Neural cell (in vitro differentiated cells): Measurements from ENCODE around the gene RPL27. TPM values are rescaled to one million over a fixed set of nuclear protein-coding genes. Genes with fewer than 3 reads are reported as not detected.

Source experiments
- H2AFZ ChIP-seq: fragments of 200-600, 300-800 bp; sonication (generic), shearing (Covaris generic); 2 replicates; pipeline ENCODE4 v1.6.0; 2014; ENCODE audit warnings: low read depth, mild to moderate bottlenecking, antibody characterized with exemption, low read length, moderate library complexity
- H3F3A ChIP-seq: fragments of 200-600 bp; shearing (Covaris generic); 2 replicates; pipeline ENCODE4 v1.6.1; 2016; ENCODE audit warnings: mild to moderate bottlenecking, moderate library complexity, mixed read lengths, antibody characterized with exemption, low read length; ENCODE audit not compliant: insufficient read depth, poor library complexity, severe bottlenecking
- H3K27ac ChIP-seq: fragments of 200-600, 300-800 bp; sonication (generic), shearing (Covaris generic); 2 replicates; pipeline ENCODE4 v1.5.1; 2014; ENCODE audit warnings: mild to moderate bottlenecking, low read length, moderate library complexity
- H3K27me3 ChIP-seq: fragments of 300-800, 200-600 bp; sonication (generic), shearing (Covaris generic); 2 replicates; pipeline ENCODE4 v1.6.0; 2014; ENCODE audit warnings: mild to moderate bottlenecking, low read depth, low read length, moderate library complexity; ENCODE audit not compliant: insufficient read depth
- H3K36me3 ChIP-seq: fragments of 300-800, 200-600 bp; sonication (generic), shearing (Covaris generic); 2 replicates; pipeline ENCODE4 v1.5.1; 2014; ENCODE audit warnings: mild to moderate bottlenecking, antibody characterized with exemption, low read length, moderate library complexity; ENCODE audit not compliant: insufficient read depth
- H3K4me2 ChIP-seq: fragments of 300-800, 200-600 bp; sonication (generic), shearing (Covaris generic); 2 replicates; pipeline ENCODE4 v1.6.0; 2014; ENCODE audit warnings: mild to moderate bottlenecking, low read length
- H3K4me3 ChIP-seq: fragments of 300-800, 200-600 bp; sonication (generic), shearing (Covaris generic); 2 replicates; pipeline ENCODE4 v1.5.1; 2014; ENCODE audit warnings: mild to moderate bottlenecking, low read length, moderate library complexity
- H3K79me2 ChIP-seq: fragments of 200-600 bp; shearing (Covaris generic); replicated peaks from 2 replicates; pipeline ENCODE4 v1.6.0; 2014; ENCODE audit warnings: mild to moderate bottlenecking, low read length, moderate library complexity; ENCODE audit not compliant: insufficient read depth
- H3K9ac ChIP-seq: fragments of 300-800, 200-600 bp; sonication (generic), shearing (Covaris generic); 2 replicates; pipeline ENCODE4 v1.6.1; 2016; ENCODE audit warnings: mild to moderate bottlenecking, low read length, mixed read lengths
- H3K9me2 ChIP-seq: fragments of 200-600 bp; shearing (Covaris generic); 2 replicates; pipeline ENCODE4 v1.6.1; 2016; ENCODE audit warnings: mild to moderate bottlenecking, low read length, mixed read lengths; ENCODE audit not compliant: insufficient read depth
- H3K9me3 ChIP-seq: fragments of 200-600, 300-800 bp; sonication (generic), shearing (Covaris generic); 2 replicates; pipeline ENCODE4 v1.6.1; 2016; ENCODE audit warnings: mild to moderate bottlenecking, mixed run types, low read length, moderate library complexity, mixed read lengths
- H4K20me1 ChIP-seq: fragments of 200-600 bp; shearing (Covaris generic); 2 replicates; pipeline ENCODE4 v1.6.1; 2016; ENCODE audit warnings: mild to moderate bottlenecking, mixed run types; ENCODE audit not compliant: insufficient read depth
- EP300 ChIP-seq: fragments of 450-650 bp; conservative IDR thresholded peaks from 2 replicates; pipeline ENCODE4 v1.6.1; 2014; ENCODE audit warnings: antibody characterized with exemption, mild to moderate bottlenecking, moderate library complexity; ENCODE audit not compliant: poor library complexity, severe bottlenecking
- EZH2 ChIP-seq: fragments of 200-600, 300-800 bp; shearing (Covaris generic), sonication (generic); IDR thresholded peaks from 2 replicates; pipeline ENCODE4 v1.6.1; 2014; ENCODE audit warnings: antibody characterized with exemption, low read length, borderline replicate concordance, mild to moderate bottlenecking; ENCODE audit not compliant: insufficient read depth, poor library complexity, severe bottlenecking
- MXI1 ChIP-seq: fragments of 450-650 bp; conservative IDR thresholded peaks from 2 replicates; pipeline ENCODE4 v1.6.1; 2014; ENCODE audit warnings: antibody characterized with exemption, mild to moderate bottlenecking; ENCODE audit not compliant: poor library complexity, severe bottlenecking
- POLR2AphosphoS5 ChIP-seq: IDR thresholded peaks from 2 replicates; pipeline ENCODE4 v1.6.1; 2012
- RAD21 ChIP-seq: fragments of 450-650 bp; conservative IDR thresholded peaks from 2 replicates; pipeline ENCODE4 v1.6.1; 2014; ENCODE audit warnings: antibody characterized with exemption, mild to moderate bottlenecking, moderate library complexity
- SMC3 ChIP-seq: fragments of 450-650 bp; conservative IDR thresholded peaks from 2 replicates; pipeline ENCODE4 v1.6.1; 2014; ENCODE audit warnings: antibody characterized with exemption, mild to moderate bottlenecking, moderate library complexity; ENCODE audit not compliant: poor library complexity
- TAF1 ChIP-seq: IDR thresholded peaks from 2 replicates; pipeline ENCODE4 v1.6.1; 2012; ENCODE audit warnings: low read depth
- polyA plus RNA-seq: library from polyadenylated mRNA; depleted of rRNA; stranded (reverse); fragments of >200 nt; gene quantifications from 2 replicates; pipeline ENCODE4 v1.2.3, GENCODE V29; 2014
- TF ChIP-seq, protein P1 (sequence below): IDR thresholded peaks from 2 replicates; pipeline ENCODE4 v1.6.1; 2012; ENCODE audit warnings: borderline replicate concordance
- TF ChIP-seq, protein P2 (sequence below): fragments of 450-650 bp; IDR thresholded peaks from 2 replicates; pipeline ENCODE4 v1.5.1; 2014; ENCODE audit warnings: antibody characterized with exemption, mild to moderate bottlenecking, moderate library complexity; ENCODE audit not compliant: poor library complexity, severe bottlenecking

The RPL27 gene
- polyA plus RNA-seq, 1 donor from 2014 or later, result 1,167 TPM

DNA sequence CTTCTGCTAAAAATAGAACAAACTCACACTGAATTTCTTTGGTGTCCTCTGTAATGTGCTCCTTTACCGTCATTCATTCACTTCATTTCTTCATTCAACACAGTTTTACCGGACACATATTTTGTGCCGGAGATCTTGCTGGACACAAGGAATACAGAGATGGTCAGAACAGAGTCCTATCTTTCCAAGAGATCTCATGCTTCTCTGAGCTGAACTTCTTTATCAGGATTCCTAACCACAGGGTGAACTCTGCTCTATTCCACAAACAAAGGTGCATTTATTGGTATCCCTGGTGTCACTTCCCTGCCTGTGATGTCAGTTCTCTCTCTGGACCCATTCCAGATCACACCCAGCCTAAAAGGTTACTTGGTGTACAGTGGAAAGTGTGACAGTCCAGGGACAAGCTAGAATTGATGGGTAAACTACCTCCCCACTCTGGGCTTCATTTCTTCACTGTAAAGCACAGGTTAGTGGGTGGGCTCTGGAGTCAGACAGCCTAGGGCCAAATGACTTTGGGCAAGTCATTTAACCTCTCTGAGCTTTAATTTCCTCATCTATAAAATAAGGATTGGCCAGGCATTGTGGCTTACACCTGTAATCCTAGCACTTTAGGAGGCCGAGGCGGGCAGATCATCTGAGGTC is 12.6 kb downstream of the RPL27 start:
- no peaks in the 10 kb centered on the region for H3K27me3 ChIP-seq
- no peak overlapping the region for H3K4me3 ChIP-seq
- no peaks in the 10 kb centered on the region for H3K9me2 ChIP-seq
- H3K36me3 ChIP-seq, result no peaks in the 10 kb centered on the region
- no peak overlapping the region for H3K27ac ChIP-seq
- TF ChIP-seq, protein P1, sequence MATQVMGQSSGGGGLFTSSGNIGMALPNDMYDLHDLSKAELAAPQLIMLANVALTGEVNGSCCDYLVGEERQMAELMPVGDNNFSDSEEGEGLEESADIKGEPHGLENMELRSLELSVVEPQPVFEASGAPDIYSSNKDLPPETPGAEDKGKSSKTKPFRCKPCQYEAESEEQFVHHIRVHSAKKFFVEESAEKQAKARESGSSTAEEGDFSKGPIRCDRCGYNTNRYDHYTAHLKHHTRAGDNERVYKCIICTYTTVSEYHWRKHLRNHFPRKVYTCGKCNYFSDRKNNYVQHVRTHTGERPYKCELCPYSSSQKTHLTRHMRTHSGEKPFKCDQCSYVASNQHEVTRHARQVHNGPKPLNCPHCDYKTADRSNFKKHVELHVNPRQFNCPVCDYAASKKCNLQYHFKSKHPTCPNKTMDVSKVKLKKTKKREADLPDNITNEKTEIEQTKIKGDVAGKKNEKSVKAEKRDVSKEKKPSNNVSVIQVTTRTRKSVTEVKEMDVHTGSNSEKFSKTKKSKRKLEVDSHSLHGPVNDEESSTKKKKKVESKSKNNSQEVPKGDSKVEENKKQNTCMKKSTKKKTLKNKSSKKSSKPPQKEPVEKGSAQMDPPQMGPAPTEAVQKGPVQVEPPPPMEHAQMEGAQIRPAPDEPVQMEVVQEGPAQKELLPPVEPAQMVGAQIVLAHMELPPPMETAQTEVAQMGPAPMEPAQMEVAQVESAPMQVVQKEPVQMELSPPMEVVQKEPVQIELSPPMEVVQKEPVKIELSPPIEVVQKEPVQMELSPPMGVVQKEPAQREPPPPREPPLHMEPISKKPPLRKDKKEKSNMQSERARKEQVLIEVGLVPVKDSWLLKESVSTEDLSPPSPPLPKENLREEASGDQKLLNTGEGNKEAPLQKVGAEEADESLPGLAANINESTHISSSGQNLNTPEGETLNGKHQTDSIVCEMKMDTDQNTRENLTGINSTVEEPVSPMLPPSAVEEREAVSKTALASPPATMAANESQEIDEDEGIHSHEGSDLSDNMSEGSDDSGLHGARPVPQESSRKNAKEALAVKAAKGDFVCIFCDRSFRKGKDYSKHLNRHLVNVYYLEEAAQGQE, result no peak
- no peak for TF ChIP-seq POLR2AphosphoS5
- TF ChIP-seq SMC3, result no peak
- TF ChIP-seq, protein P2, sequence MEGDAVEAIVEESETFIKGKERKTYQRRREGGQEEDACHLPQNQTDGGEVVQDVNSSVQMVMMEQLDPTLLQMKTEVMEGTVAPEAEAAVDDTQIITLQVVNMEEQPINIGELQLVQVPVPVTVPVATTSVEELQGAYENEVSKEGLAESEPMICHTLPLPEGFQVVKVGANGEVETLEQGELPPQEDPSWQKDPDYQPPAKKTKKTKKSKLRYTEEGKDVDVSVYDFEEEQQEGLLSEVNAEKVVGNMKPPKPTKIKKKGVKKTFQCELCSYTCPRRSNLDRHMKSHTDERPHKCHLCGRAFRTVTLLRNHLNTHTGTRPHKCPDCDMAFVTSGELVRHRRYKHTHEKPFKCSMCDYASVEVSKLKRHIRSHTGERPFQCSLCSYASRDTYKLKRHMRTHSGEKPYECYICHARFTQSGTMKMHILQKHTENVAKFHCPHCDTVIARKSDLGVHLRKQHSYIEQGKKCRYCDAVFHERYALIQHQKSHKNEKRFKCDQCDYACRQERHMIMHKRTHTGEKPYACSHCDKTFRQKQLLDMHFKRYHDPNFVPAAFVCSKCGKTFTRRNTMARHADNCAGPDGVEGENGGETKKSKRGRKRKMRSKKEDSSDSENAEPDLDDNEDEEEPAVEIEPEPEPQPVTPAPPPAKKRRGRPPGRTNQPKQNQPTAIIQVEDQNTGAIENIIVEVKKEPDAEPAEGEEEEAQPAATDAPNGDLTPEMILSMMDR, result no peak
- no peak for TF ChIP-seq MXI1
- TF ChIP-seq TAF1, result no peak
- no peak for TF ChIP-seq EZH2
- no peak for TF ChIP-seq EP300
- TF ChIP-seq RAD21, result no peak
- H3K4me2 ChIP-seq, result no peak overlapping the region
- H3K9me3 ChIP-seq, result no peaks in the 10 kb centered on the region
- no peak overlapping the region for H2AFZ ChIP-seq
- H3K9ac ChIP-seq, result no peak overlapping the region
- H4K20me1 ChIP-seq, result no peaks in the 10 kb centered on the region
- peaks cover 2% of the 10 kb centered on the region for H3F3A ChIP-seq
- no peaks in the 10 kb centered on the region for H3K79me2 ChIP-seq

DNA sequence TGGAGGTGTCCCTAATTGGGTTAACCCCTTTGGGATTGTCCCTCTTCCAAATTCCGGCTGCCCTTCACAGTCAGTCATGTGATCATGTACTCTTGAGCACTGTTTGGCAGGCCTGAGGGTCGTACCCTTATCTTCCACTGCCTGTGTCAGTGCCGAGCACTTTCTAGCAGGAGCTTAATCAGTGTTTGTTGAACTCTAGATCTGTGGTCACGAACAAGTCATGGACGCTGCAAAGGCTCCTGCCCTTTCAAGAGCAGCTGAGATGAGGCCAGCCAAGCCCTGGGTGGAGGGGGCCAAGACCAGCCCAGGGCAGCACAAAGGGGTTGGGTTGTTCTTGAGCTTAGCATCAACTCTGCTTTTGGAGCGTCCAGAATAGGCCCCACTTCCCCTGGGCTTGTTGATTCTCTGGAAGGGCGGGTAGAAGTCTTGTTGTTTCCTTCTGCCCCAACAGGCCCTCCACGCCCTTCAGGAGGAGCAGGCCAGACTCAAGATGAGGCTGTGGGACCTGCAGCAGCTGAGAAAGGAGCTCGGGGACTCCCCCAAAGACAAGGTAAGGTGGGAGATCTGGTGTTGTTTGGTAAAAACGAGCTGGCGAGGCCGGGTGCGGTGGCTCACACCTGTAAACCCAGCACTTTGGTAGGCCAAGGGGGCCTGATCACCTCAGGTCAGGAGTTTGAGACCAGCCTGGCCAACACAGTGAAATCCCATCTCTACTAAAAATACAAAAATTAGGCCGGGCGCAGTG is 13.7 kb downstream of the RPL27 start:
- peaks cover 2% of the 10 kb centered on the region for H3F3A ChIP-seq
- no peak overlapping the region for H3K27ac ChIP-seq
- no peak overlapping the region for H3K4me2 ChIP-seq
- no peak overlapping the region for H2AFZ ChIP-seq
- TF ChIP-seq, protein P1, result no peak
- peak; percentile 26 for TF ChIP-seq POLR2AphosphoS5
- peaks cover 10% of the 10 kb centered on the region for H3K79me2 ChIP-seq
- H3K9ac ChIP-seq, result no peak overlapping the region
- H3K27me3 ChIP-seq, result no peaks in the 10 kb centered on the region
- H3K4me3 ChIP-seq, result no peak overlapping the region
- no peaks in the 10 kb centered on the region for H4K20me1 ChIP-seq
- no peaks in the 10 kb centered on the region for H3K36me3 ChIP-seq
- no peaks in the 10 kb centered on the region for H3K9me3 ChIP-seq
- no peaks in the 10 kb centered on the region for H3K9me2 ChIP-seq
